GM12873 (cell line): ENCODE results near the gene DUSP22.

Source experiments
- CTCF ChIP-seq: IDR thresholded peaks from 2 replicates; pipeline ENCODE4 v1.5.1; 2012; ENCODE audit warnings: low read depth, mild to moderate bottlenecking, moderate library complexity, low read length, control low read depth; ENCODE audit not compliant: insufficient read depth; ENCODE audit errors: missing control alignments

Gene DUSP22

GRCh38 chr6:373031-373430 is 80.7 kb downstream of the DUSP22 start:
- no peak for TF ChIP-seq CTCF

- TF ChIP-seq CTCF: no peak
Measured at GRCh38 chr6:373773-374724, 81.8 kb downstream of the DUSP22 start.

- TF ChIP-seq CTCF: no peak
Measured at GRCh38 chr6:374956-375355, 82.7 kb downstream of the DUSP22 start.

- TF ChIP-seq CTCF: no peak
Measured at GRCh38 chr6:376827-377640, 84.7 kb downstream of the DUSP22 start.

GRCh38 chr6:378090-378957 is 86.0 kb downstream of the DUSP22 start:
- no peak for TF ChIP-seq CTCF

GRCh38 chr6:378958-379409 is 86.7 kb downstream of the DUSP22 start:
- TF ChIP-seq CTCF: no peak
